GM23338 (cell line): ENCODE data around the gene KCTD8. TPM values are rescaled to one million over a fixed set of nuclear protein-coding genes. Genes with fewer than 3 reads are reported as not detected.

Source experiments
- ATAC-seq: fragments of 200-7000 bp; cut with Tn5 transposase; 3 replicates; pipeline ENCODE4 v1.9.1; 2020
- DNase-seq: peaks from one replicate; pipeline ENCODE4 v3.0.0-alpha.2; 2015; ENCODE audit warnings: low spot score
- H2AFZ ChIP-seq: fragments of 200-600 bp; sonication (generic); 2 replicates; pipeline ENCODE4 v1.8.0; 2016; ENCODE audit warnings: antibody characterized with exemption, mild to moderate bottlenecking, moderate library complexity
- H3F3A ChIP-seq: fragments of 200-600 bp; sonication (generic); replicated peaks from 2 replicates; pipeline ENCODE4 v1.8.0; 2017; ENCODE audit warnings: antibody characterized with exemption, mixed run types, low read depth
- H3K27ac ChIP-seq: fragments of 200-600 bp; sonication (generic); 2 replicates; pipeline ENCODE4 v1.6.1; 2016; ENCODE audit warnings: low read depth
- H3K27me3 ChIP-seq: fragments of 200-600 bp; sonication (generic); 2 replicates; pipeline ENCODE4 v1.8.0; 2016; ENCODE audit warnings: mild to moderate bottlenecking, mixed run types, moderate library complexity; ENCODE audit not compliant: insufficient read depth
- H3K36me3 ChIP-seq: fragments of 200-600 bp; sonication (generic); 2 replicates; pipeline ENCODE4 v1.8.0; 2016; ENCODE audit warnings: mild to moderate bottlenecking; ENCODE audit not compliant: insufficient read depth
- H3K4me1 ChIP-seq: fragments of 200-600 bp; sonication (generic); 2 replicates; pipeline ENCODE4 v1.8.0; 2016; ENCODE audit warnings: mild to moderate bottlenecking, moderate library complexity; ENCODE audit not compliant: insufficient read depth
- H3K4me2 ChIP-seq: fragments of 200-600 bp; sonication (generic); 2 replicates; pipeline ENCODE4 v1.7.1; 2017; ENCODE audit warnings: mixed run types
- H3K4me3 ChIP-seq: fragments of 200-600 bp; sonication (generic); 2 replicates; pipeline ENCODE4 v1.6.1; 2016; ENCODE audit warnings: mixed run types
- H3K79me2 ChIP-seq: fragments of 200-600 bp; sonication (generic); replicated peaks from 2 replicates; pipeline ENCODE4 v1.8.0; 2017; ENCODE audit warnings: mild to moderate bottlenecking; ENCODE audit not compliant: insufficient read depth
- H3K9me2 ChIP-seq: fragments of 200-600 bp; sonication (generic); 2 replicates; pipeline ENCODE4 v1.8.0; 2017; ENCODE audit not compliant: insufficient read depth
- H4K20me1 ChIP-seq: fragments of 200-600 bp; sonication (generic); replicated peaks from 2 replicates; pipeline ENCODE4 v1.8.0; 2017; ENCODE audit warnings: mild to moderate bottlenecking; ENCODE audit not compliant: insufficient read depth
- H3K27ac Mint-ChIP-seq: 2 replicates; pipeline ENCODE4 v1.8.0; 2020; ENCODE audit warnings: inconsistent platforms, mild to moderate bottlenecking, moderate library complexity, mixed read lengths
- H3K27me3 Mint-ChIP-seq: 3 replicates; pipeline ENCODE4 v1.8.0; 2022; ENCODE audit warnings: low read depth, mild to moderate bottlenecking, moderate library complexity, mixed read lengths, inconsistent platforms; ENCODE audit not compliant: insufficient read depth, poor library complexity
- H3K36me3 Mint-ChIP-seq: 3 replicates; pipeline ENCODE4 v1.8.0; 2021; ENCODE audit warnings: low read depth, mild to moderate bottlenecking, inconsistent platforms, moderate library complexity, mixed read lengths
- H3K4me1 Mint-ChIP-seq: 3 replicates; pipeline ENCODE4 v1.8.0; 2020; ENCODE audit warnings: mild to moderate bottlenecking, inconsistent platforms, mixed read lengths
- H3K4me3 Mint-ChIP-seq: 3 replicates; pipeline ENCODE4 v1.8.0; 2021; ENCODE audit warnings: moderate library complexity, mild to moderate bottlenecking, inconsistent platforms, mixed read lengths
- H3K9me3 Mint-ChIP-seq: 3 replicates; pipeline ENCODE4 v1.8.0; 2020; ENCODE audit warnings: moderate library complexity, mild to moderate bottlenecking, inconsistent platforms, mixed read lengths
- CREB1 ChIP-seq: fragments of 250-450 bp; sonication (Bioruptor Pico); IDR thresholded peaks from 2 replicates; pipeline ENCODE4 v1.5.0; 2020; ENCODE audit warnings: low read depth, mild to moderate bottlenecking, moderate library complexity
- ETS1 ChIP-seq: IDR thresholded peaks from 2 replicates; pipeline ENCODE4 v1.6.1; 2016; ENCODE audit warnings: antibody characterized with exemption
- EZH2 ChIP-seq: fragments of 200-600 bp; sonication (generic); IDR thresholded peaks from one replicate; pipeline ENCODE4 v1.8.0; 2017; ENCODE audit warnings: antibody characterized with exemption, mild to moderate bottlenecking, low read depth; ENCODE audit not compliant: unreplicated experiment
- EZH2phosphoT487 ChIP-seq: fragments of 200-600 bp; sonication (generic); IDR thresholded peaks from one replicate; pipeline ENCODE4 v1.8.1; 2018; ENCODE audit warnings: antibody characterized with exemption; ENCODE audit not compliant: unreplicated experiment
- JUNB ChIP-seq: IDR thresholded peaks from one replicate; pipeline ENCODE4 v1.6.1; 2016; ENCODE audit warnings: antibody characterized with exemption; ENCODE audit not compliant: unreplicated experiment
- NANOG ChIP-seq: IDR thresholded peaks from 2 replicates; pipeline ENCODE4 v1.6.1; 2016; ENCODE audit warnings: antibody characterized with exemption, borderline replicate concordance
- POLR2AphosphoS5 ChIP-seq: IDR thresholded peaks from 2 replicates; pipeline ENCODE4 v1.6.1; 2016; ENCODE audit warnings: antibody characterized with exemption, low read depth
- REST ChIP-seq: IDR thresholded peaks from one replicate; pipeline ENCODE4 v1.6.1; 2018; ENCODE audit warnings: antibody characterized with exemption; ENCODE audit not compliant: unreplicated experiment
- STAT1 ChIP-seq: IDR thresholded peaks from one replicate; pipeline ENCODE4 v1.6.1; 2016; ENCODE audit warnings: antibody characterized with exemption; ENCODE audit not compliant: unreplicated experiment
- ZNF114 ChIP-seq: fragments of 250-450 bp; sonication (Bioruptor Pico); IDR thresholded peaks from 2 replicates; pipeline ENCODE4 v1.5.0; 2020; ENCODE audit warnings: mild to moderate bottlenecking, moderate library complexity
- ZNF331 ChIP-seq: fragments of 250-450 bp; sonication (Bioruptor Pico); IDR thresholded peaks from 2 replicates; pipeline ENCODE4 v1.5.0; 2020; ENCODE audit warnings: low read depth, mild to moderate bottlenecking, moderate library complexity
- polyA plus RNA-seq: library from polyadenylated mRNA; unstranded; fragments of >200 nt; fragmentation: Nextera tagmentation; extraction: Ambion mirVana; gene quantifications from 2 replicates; pipeline ENCODE4 v1.2.1, GENCODE V29; 2016
- total RNA-seq: library from RNA; depleted of rRNA; stranded (reverse); fragments of >200 nt; shearing (Covaris generic); gene quantifications from 2 replicates; pipeline ENCODE4 v1.2.3, GENCODE V29; 2014
- TF ChIP-seq, protein P1 (sequence below), 2 experiments: fragments of 200-600 bp in 1 of 2; sonication (generic) in 1 of 2; conservative IDR thresholded peaks; 2 replicates each; pipeline versions ENCODE4 v1.5.1 to v1.6.1; 2016 to 2017; ENCODE audit warnings: antibody characterized with exemption in 2 of 2, low read depth in 2 of 2, mild to moderate bottlenecking in 2 of 2, moderate library complexity in 1 of 2
- TF ChIP-seq, protein P2 (sequence below): fragments of 250-450 bp; sonication (Bioruptor Pico); IDR thresholded peaks from 2 replicates; pipeline ENCODE4 v1.5.0; 2020; ENCODE audit warnings: mild to moderate bottlenecking, moderate library complexity

The KCTD8 gene
- total and polyA plus RNA-seq, 2 experiments from 2014 or later = 2.8 to 5.0 TPM

DNA sequence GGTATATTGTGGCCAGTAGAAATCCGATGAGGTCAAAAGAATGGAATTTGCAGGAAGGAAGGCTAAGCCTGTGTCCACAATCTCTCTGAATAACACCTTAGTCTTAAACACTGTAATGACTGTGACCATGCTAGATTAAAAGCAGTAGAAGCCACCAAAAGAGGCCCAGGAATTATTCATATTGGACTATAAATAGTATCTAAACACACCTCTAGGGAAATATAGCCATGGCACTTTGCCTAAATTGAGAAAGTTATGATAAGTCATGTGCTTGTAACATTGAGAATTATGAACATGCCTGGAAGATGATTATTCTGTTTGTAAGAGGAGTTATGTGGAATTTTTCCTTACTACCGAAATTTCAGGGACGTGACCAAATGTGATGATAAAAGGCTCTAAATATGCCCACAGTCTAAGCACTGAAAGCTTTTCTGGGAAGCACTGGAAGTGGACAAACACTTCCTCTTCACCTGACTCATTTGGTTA lies 298.5 kb downstream of the KCTD8 start:
- TF ChIP-seq REST = no peak
- TF ChIP-seq, protein P1, sequence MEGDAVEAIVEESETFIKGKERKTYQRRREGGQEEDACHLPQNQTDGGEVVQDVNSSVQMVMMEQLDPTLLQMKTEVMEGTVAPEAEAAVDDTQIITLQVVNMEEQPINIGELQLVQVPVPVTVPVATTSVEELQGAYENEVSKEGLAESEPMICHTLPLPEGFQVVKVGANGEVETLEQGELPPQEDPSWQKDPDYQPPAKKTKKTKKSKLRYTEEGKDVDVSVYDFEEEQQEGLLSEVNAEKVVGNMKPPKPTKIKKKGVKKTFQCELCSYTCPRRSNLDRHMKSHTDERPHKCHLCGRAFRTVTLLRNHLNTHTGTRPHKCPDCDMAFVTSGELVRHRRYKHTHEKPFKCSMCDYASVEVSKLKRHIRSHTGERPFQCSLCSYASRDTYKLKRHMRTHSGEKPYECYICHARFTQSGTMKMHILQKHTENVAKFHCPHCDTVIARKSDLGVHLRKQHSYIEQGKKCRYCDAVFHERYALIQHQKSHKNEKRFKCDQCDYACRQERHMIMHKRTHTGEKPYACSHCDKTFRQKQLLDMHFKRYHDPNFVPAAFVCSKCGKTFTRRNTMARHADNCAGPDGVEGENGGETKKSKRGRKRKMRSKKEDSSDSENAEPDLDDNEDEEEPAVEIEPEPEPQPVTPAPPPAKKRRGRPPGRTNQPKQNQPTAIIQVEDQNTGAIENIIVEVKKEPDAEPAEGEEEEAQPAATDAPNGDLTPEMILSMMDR (conservative IDR thresholded peaks at IDR 0.05; ENCODE audit: low read depth in 2 of 2) = no peak
- TF ChIP-seq ZNF331 = no peak
- no peak for TF ChIP-seq ZNF114 (CRISPR knock-in tag)
- TF ChIP-seq STAT1 = no peak
- TF ChIP-seq, protein P2, sequence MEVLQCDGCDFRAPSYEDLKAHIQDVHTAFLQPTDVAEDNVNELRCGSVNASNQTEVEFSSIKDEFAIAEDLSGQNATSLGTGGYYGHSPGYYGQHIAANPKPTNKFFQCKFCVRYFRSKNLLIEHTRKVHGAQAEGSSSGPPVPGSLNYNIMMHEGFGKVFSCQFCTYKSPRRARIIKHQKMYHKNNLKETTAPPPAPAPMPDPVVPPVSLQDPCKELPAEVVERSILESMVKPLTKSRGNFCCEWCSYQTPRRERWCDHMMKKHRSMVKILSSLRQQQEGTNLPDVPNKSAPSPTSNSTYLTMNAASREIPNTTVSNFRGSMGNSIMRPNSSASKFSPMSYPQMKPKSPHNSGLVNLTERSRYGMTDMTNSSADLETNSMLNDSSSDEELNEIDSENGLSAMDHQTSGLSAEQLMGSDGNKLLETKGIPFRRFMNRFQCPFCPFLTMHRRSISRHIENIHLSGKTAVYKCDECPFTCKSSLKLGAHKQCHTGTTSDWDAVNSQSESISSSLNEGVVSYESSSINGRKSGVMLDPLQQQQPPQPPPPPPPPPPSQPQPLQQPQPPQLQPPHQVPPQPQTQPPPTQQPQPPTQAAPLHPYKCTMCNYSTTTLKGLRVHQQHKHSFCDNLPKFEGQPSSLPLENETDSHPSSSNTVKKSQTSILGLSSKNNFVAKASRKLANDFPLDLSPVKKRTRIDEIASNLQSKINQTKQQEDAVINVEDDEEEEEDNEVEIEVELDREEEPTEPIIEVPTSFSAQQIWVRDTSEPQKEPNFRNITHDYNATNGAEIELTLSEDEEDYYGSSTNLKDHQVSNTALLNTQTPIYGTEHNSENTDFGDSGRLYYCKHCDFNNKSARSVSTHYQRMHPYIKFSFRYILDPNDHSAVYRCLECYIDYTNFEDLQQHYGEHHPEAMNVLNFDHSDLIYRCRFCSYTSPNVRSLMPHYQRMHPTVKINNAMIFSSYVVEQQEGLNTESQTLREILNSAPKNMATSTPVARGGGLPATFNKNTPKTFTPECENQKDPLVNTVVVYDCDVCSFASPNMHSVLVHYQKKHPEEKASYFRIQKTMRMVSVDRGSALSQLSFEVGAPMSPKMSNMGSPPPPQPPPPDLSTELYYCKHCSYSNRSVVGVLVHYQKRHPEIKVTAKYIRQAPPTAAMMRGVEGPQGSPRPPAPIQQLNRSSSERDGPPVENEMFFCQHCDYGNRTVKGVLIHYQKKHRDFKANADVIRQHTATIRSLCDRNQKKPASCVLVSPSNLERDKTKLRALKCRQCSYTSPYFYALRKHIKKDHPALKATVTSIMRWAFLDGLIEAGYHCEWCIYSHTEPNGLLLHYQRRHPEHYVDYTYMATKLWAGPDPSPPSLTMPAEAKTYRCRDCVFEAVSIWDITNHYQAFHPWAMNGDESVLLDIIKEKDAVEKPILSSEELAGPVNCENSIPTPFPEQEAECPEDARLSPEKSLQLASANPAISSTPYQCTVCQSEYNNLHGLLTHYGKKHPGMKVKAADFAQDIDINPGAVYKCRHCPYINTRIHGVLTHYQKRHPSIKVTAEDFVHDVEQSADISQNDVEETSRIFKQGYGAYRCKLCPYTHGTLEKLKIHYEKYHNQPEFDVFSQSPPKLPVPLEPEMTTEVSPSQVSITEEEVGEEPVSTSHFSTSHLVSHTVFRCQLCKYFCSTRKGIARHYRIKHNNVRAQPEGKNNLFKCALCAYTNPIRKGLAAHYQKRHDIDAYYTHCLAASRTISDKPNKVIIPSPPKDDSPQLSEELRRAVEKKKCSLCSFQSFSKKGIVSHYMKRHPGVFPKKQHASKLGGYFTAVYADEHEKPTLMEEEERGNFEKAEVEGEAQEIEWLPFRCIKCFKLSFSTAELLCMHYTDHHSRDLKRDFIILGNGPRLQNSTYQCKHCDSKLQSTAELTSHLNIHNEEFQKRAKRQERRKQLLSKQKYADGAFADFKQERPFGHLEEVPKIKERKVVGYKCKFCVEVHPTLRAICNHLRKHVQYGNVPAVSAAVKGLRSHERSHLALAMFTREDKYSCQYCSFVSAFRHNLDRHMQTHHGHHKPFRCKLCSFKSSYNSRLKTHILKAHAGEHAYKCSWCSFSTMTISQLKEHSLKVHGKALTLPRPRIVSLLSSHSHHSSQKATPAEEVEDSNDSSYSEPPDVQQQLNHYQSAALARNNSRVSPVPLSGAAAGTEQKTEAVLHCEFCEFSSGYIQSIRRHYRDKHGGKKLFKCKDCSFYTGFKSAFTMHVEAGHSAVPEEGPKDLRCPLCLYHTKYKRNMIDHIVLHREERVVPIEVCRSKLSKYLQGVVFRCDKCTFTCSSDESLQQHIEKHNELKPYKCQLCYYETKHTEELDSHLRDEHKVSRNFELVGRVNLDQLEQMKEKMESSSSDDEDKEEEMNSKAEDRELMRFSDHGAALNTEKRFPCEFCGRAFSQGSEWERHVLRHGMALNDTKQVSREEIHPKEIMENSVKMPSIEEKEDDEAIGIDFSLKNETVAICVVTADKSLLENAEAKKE (CRISPR knock-in tag) = no peak
- no peak for TF ChIP-seq EZH2phosphoT487
- no peak for TF ChIP-seq ETS1
- no peak for TF ChIP-seq CREB1 (CRISPR knock-in tag)
- TF ChIP-seq JUNB = no peak
- no peak for TF ChIP-seq EZH2
- TF ChIP-seq POLR2AphosphoS5 = no peak
- TF ChIP-seq NANOG = no peak
- H2AFZ ChIP-seq = no peak overlapping the region; the same call in 1 of the 2 replicates
- H3K27ac ChIP-seq = no peak overlapping the region
- no peaks in the 10 kb centered on the region for H3K36me3 ChIP-seq
- Mint-ChIP-seq H3K9me3 (peaks cover 7% of the 10 kb centered on the region), H3K4me1 (peaks cover 11% of the 10 kb centered on the region; the same call in 2 of the 3 replicates), H3K36me3 (peaks cover 8% of the 10 kb centered on the region), H3K27me3 (no peaks in the 10 kb centered on the region), H3K4me3 (no peak overlapping the region), H3K27ac (no peak overlapping the region)
- peaks cover 8% of the 10 kb centered on the region; the same call in 1 of the 2 replicates for H3K9me2 ChIP-seq
- no peak for DNase-seq
- peaks cover 12% of the 10 kb centered on the region; the same call in 1 of the 2 replicates for H3K4me1 ChIP-seq
- no peaks in the 10 kb centered on the region for H3K27me3 ChIP-seq
- no peak for ATAC-seq
- H3K4me2 ChIP-seq = no peak overlapping the region
- no peaks in the 10 kb centered on the region for H4K20me1 ChIP-seq
- H3K79me2 ChIP-seq = no peaks in the 10 kb centered on the region
- no peaks in the 10 kb centered on the region for H3F3A ChIP-seq
- no peak overlapping the region for H3K4me3 ChIP-seq
